HG03520 (cell line): Measurements from ENCODE around the gene BRD4.

ENCODE experiments used
- ATAC-seq: cut with Tn5 transposase; IDR thresholded peaks from one replicate; pipeline ENCODE4 v1.9.1; 2021; ENCODE audit warnings: mild to moderate bottlenecking, moderate library complexity; ENCODE audit not compliant: unreplicated experiment

BRD4 gene

DNA sequence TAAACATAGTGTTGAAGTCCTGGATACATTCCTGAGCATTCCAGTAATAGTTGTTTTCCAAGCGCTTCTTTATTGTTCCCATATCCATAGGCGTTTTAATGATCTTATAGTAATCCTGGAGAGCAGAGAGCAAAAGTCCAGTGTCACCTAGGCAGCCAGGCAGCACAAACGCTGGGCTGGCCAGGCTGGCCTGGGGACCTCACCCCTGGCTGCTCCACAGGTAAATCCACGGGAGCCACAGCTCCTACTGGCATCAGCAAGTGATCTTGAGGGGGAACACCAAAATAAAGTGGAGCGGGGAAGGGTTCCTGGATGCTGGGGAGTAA, 63.4 kb downstream of the BRD4 start:
- no peak for ATAC-seq

DNA sequence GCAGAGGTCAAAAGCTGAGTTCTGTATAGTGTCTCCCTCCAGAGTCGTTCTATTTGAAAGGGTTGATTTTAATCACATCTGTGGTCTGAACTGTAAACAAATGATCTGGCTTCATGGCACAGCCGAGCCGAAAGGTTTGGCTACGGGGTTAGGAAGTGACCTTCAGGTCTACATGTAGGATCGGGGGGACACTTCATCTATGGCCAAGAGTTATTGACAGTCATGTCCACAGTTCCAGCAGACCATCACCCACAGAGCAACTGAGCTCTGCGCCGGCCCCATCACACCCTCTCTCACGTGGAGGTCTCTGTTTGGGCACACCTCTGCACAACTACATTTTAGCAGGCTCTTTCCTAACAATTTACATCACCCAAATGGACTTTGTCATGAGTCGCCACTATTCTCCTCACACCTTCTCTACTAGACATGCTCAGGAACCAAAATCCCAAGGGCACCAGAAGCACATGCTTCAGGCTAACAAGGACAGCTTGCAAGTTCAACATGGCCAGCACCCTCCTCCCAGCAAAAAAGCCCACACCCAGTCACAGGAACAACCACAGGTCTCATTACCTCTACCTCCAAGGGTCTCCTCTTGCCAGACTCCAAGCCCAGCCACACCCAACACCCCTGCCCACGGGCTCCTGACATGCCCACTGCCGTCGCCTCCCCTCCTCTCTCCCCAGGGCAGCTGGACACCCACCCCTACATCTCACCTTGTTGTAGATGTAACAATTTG, 64.0 kb downstream of the BRD4 start:
- ATAC-seq = no peak

DNA sequence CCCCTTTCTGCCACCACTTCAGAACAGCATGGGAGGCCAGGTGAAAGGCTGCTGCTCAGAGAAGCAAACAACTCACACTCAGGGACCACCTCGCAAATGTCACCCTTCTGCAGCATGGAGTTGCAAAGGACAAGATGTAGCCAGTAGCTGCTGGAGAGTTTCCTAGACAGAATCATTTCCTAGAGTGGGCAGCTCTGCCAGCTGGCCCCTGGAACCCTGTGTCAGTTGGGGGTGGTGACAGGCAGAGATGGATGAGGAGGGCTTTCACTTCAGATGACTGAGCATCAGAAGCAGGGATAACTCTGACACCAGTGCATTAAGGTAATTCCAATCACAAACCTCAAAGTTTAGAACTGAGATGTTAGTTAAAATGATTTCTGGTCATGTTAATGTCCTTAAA, 65.7 kb downstream of the BRD4 start:
- no peak for ATAC-seq

- ATAC-seq = no peak
Observed at GRCh38 chr19:15265850-15266248, 66.5 kb downstream of the BRD4 start.

- ATAC-seq = no peak
Observed at GRCh38 chr19:15265214-15265849, 67.0 kb downstream of the BRD4 start.

GRCh38 chr19:15264933-15265206, 67.5 kb downstream of the BRD4 start:
- no peak for ATAC-seq

DNA sequence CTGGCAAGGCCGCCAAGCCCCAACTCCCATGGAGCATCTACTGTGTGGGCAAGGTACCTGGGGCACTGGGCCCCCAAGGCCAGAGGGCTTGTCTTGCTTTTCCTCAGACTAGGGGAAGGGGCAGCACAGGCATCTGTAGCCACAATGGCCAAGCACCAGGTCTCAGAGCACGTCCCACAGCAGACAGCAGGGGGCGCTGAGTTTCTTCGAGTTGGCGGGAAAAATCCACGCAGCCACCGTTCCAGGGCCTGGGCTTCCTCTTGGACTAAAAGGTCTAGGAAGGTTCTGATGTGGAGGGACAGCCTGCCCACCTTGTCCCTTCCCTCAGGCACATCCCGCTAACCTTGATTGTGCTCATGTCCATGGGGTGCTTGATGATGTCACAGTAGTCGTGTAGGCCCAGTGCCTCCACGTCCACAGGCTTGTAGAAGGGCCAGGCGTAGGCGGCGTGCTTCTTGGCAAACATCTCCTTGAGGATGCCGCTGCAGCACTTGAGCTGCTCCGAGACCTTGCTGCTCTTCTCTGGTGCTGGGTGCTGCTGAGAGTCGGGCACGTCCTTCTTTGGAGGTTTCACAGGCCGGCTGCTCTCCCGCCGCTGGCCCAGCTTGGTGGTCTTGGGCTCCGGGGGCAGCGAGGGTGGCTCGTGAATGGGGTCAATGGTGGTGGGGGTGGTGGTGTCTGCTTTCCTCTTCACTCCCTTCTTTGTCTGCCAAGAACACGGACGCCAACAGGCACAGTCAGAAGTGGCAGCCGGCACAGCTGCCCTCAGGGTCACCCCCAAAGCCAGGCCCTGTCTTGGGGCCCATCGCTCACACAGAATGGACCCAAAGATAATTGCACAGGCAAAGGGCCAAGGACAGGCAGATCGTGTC, 68.0 kb downstream of the BRD4 start:
- ATAC-seq = no peak

GRCh38 chr19:15263361-15263985, 68.9 kb downstream of the BRD4 start:
- no peak for ATAC-seq

- no peak for ATAC-seq
Observed at GRCh38 chr19:15262011-15262410, 70.3 kb downstream of the BRD4 start.

GRCh38 chr19:15260939-15261338, 71.4 kb downstream of the BRD4 start:
- ATAC-seq = no peak

- no peak for ATAC-seq
Observed at GRCh38 chr19:15259907-15260306, 72.4 kb downstream of the BRD4 start.

DNA sequence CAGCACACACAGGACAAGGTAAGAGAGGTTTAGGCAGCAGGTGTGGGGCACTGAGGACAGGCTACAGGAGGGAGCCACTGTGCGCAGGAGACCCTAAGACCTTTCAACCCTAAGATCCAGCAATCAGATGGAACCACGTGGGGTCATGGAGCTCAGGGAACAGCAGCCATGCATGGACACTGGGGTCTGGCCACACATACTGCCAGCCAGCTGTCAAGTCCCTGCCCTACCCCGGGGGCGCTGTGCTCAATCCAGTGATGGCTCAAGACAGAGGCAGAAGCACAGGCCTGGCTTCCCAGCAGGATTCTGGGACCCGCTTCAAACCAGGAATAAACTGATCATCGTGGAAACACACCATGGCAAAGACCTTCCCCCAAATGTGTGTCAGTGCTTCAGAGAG, 74.6 kb downstream of the BRD4 start:
- ATAC-seq = no peak

GRCh38 chr19:15256708-15257331, 75.5 kb downstream of the BRD4 start:
- ATAC-seq = no peak

GRCh38 chr19:15255359-15255990, 76.9 kb downstream of the BRD4 start:
- no peak for ATAC-seq

- no peak for ATAC-seq
Observed at GRCh38 chr19:15254547-15254946, 77.8 kb downstream of the BRD4 start.

DNA sequence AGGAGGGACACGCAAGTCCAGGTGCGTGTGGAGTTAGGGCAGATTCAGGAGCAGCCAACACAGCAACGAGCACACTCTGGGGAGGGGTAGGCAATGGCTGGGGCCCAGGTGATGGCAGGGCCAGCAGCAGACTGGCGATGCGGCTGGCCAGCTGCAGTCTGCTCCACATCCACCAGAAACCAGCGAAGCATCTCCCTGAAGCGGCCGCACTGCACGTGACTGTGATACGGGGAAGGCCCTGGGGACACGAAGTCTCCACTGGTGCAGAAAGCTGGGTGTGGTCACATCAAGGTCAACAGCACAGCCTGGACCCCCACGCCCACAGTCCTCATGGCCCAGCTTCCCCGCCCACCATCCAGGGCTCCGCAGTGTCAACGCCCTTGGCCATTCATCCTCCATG, 78.8 kb downstream of the BRD4 start:
- ATAC-seq = no peak

DNA sequence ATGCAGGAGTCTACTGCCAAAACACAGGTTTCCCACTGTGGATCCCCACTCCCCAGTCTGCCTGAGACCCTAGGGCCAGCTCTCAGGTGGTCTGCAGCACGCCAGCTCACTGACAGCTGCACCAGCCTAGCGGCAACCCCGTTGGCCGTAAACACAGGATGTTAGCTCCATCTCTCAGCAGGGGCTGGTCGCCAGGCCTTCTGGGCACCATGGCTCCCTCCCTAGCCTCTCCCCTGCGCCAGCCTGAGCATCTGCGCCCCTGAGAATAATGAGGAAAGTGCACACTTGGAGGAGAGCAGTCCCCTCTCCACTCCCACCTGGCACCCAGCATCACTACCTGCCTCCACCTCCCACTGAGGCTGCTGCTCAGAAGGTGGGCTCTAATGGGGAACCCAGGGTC, 79.3 kb downstream of the BRD4 start:
- no peak for ATAC-seq

DNA sequence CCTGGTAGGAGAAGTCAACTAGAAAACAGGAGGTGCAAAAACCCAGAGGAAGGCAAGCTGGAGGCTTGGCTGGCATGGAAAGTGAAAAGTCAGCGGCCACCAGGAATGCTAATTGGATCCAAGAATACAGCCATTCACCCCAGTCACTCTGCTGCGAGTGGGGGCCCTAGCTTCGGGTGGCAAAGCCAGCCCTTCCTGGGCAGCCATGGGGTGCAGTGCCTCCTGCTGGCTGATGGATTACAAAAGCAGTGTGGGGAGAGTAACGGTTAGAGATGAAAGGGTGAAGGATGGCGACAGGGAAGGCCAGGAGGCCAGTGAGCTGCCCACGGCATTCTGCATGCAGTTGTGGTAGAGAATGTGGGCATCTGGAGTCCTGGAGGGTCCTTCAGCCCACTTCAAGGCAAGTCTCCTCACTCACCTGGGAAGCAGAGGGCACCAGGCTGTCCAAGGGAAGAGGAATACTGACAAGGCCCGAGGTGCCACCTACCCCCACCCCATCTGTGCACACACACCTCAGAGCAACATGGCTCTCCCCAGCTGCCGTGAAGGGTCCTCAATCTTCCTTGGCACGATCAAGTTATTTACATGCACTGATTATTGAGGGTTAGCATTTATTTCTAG, 79.8 kb downstream of the BRD4 start:
- ATAC-seq = no peak

- no peak for ATAC-seq
Observed at GRCh38 chr19:15251749-15252397, 80.5 kb downstream of the BRD4 start.
